NCI-H226 (cell line): ENCODE results near the gene OR52B2.
"Not testable (repeated sequence)": the region's sequence is repeated elsewhere in the genome, so short reads cannot be mapped to it uniquely, and the experiment has no call there.

Source experiments
- DNase-seq: peaks from one replicate; pipeline ENCODE4 v3.0.0-alpha.2; 2015

The OR52B2 gene

DNA sequence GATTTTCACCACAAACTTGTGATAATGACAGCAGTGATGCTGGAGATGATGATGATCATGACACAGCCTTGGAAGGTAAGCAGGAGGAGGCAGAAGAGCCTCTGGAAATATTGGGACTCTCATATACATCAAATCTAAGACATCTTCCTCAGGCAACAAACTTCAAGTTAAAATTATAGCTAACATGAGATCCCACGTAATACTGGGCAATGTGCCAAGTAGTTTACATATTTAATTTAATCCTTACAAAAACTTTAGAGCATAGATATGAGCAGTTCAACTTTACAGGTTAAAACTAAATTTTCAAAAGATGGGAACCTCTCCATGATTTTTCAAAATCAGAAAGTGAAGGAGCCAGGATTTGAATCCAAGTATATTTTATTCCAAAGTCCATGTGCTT, 19.0 kb downstream of the OR52B2 start:
- DNase-seq: no peak

DNA sequence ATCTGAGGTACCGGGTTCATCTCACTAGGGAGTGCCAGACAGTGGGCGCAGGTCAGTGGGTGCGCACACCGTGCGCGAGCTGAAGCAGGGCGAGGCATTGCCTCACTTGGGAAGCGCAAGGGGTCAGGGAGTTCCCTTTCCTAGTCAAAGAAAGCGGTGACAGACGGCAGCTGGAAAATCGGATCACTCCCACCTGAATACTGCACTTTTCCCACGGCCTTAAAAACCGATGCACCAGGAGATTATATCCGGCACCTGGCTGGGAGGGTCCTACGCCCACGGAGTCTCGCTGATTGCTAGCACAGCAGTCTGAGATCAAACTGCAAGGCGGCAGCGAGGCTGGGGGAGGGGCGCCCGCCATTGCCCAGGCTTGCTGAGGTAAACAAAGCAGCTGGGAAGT, 26.4 kb downstream of the OR52B2 start:
- DNase-seq: not testable (repeated sequence)

DNA sequence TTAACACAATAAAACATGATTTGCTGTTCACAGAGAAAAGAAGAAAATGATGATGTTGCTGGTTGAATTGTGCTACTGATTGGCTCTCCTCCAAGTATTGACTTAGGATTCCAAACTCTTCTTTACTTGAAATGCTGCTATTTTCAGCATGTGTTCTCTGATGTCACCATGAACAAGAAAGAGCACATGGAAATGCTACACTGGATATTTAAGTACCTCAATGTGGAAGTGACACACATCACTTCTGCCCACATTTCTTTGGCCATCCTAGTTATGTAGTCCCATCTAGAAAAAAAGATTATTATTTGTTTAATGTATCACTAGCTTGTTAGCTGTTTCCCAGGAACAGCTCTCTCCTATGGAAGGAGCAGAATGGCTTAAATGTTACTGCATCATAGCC, 27.2 kb downstream of the OR52B2 start:
- DNase-seq: no peak

DNA sequence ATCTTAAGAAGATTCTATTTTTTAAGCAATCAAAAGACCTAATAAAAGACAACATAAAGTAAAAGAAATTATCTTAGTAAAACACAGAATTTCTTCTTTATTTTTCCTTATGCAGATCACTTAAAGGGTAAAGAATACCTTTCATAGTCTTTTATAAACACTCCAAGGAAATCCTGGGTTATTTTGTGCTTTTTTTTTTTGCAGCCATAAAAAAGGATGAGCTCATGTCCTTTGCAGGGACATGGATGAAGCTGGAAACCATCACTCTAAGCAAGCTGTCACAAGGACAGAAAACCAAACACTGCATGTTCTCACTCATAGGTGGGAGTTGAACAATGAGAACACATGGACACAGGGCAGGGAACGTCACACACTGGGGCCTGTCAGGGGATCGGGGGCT, 34.2 kb downstream of the OR52B2 start:
- DNase-seq: not testable (repeated sequence)

GRCh38 chr11:6132431-6132830, 37.7 kb downstream of the OR52B2 start:
- no peak for DNase-seq

- DNase-seq: no peak
These were observed 40.5 kb downstream of the OR52B2 start for GRCh38 chr11:6129635-6130034.

- no peak for DNase-seq
These were observed 41.1 kb downstream of the OR52B2 start for GRCh38 chr11:6129011-6129410.

GRCh38 chr11:6127881-6128280, 42.2 kb downstream of the OR52B2 start:
- no peak for DNase-seq

DNA sequence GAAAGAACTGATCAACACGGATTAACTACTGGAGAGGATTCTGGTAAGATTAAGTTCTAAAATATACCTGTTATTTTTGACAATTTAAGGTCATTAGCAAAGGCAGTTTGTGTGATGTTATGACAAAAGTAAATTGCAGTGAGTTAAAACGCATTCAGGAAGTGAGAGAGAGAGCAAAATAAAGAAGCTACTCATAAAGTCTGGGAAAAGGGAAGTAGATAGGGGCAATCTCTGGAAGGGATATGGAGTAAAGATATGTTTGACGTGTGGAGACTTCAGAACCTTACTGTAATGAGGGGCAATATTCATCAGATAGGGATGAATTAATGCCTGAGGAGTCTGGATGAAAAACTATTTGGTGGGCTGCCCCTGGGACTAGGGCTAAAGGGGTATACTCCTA, 45.9 kb downstream of the OR52B2 start:
- no peak for DNase-seq
